ENCODE results near the gene ANKRD63.

Gene ANKRD63

GRCh38 chr15:40281057-40281800 is 1.6 kb downstream of the ANKRD63 start:
- DNase-seq (ENCODE audit: low read depth in 2 of 2), result no peak
- TF ChIP-seq CTCF (IDR thresholded peaks at IDR 0.05; ENCODE audit: low read depth, low read length), result no peak
- H3K4me3 ChIP-seq (replicated peaks in 1 of 2; ENCODE audit: low read depth in 2 of 2, low read length in 2 of 2), result no peak overlapping the region

GRCh38 chr15:40280260-40281056 is 2.4 kb downstream of the ANKRD63 start:
- no peak for DNase-seq (ENCODE audit: low read depth in 2 of 2)
- H3K4me3 ChIP-seq (replicated peaks in 1 of 2; ENCODE audit: low read depth in 2 of 2, low read length in 2 of 2), result no peak overlapping the region
- TF ChIP-seq CTCF (IDR thresholded peaks at IDR 0.05; ENCODE audit: low read depth, low read length), result no peak

- DNase-seq (ENCODE audit: low read depth in 2 of 2), result peak; percentile 60 to 63
- TF ChIP-seq CTCF (IDR thresholded peaks at IDR 0.05; ENCODE audit: low read depth, low read length), result peak; percentile 98
- no peak overlapping the region for H3K4me3 ChIP-seq (replicated peaks in 1 of 2; ENCODE audit: low read depth in 2 of 2, low read length in 2 of 2)
These were observed 3.3 kb downstream of the ANKRD63 start for GRCh38 chr15:40279437-40280141.

- no peak overlapping the region for H3K4me3 ChIP-seq (replicated peaks in 1 of 2; ENCODE audit: low read depth in 2 of 2, low read length in 2 of 2)
- TF ChIP-seq CTCF (IDR thresholded peaks at IDR 0.05; ENCODE audit: low read depth, low read length), result no peak
These were observed 4.8 kb downstream of the ANKRD63 start for GRCh38 chr15:40278026-40278425.

GRCh38 chr15:40277471-40277870 is 5.4 kb downstream of the ANKRD63 start:
- no peak for TF ChIP-seq CTCF (IDR thresholded peaks at IDR 0.05; ENCODE audit: low read depth, low read length)
- DNase-seq (ENCODE audit: low read depth in 2 of 2), result no peak
- no peak overlapping the region for H3K4me3 ChIP-seq (replicated peaks in 1 of 2; ENCODE audit: low read depth in 2 of 2, low read length in 2 of 2)

More at GRCh38 chr15:40278026-40278425, 4.8 kb downstream of the ANKRD63 start:
- DNase-seq (ENCODE audit: low read depth in 2 of 2), result no peak

GRCh38 chr15:40276927-40277326 is 5.9 kb downstream of the ANKRD63 start:
- DNase-seq (ENCODE audit: low read depth in 2 of 2), result no peak
- no peak for TF ChIP-seq CTCF (IDR thresholded peaks at IDR 0.05; ENCODE audit: low read depth, low read length)
- no peak overlapping the region for H3K4me3 ChIP-seq (replicated peaks in 1 of 2; ENCODE audit: low read depth in 2 of 2, low read length in 2 of 2)

Measured in cardiac fibroblast (primary cell).